ENCODE measurements around the gene TSPAN5. TPM values are rescaled to one million over a fixed set of nuclear protein-coding genes. Genes with fewer than 3 reads are reported as not detected.

The TSPAN5 gene
- total and polyA plus RNA-seq, 9 of the 15 experiments (the other 6 are each of a cell fraction or from before 2014, with no cell fraction given), result 0.58 to 6.6 (median 0.73) TPM

GRCh38 chr4:98625399-98625798 lies 33.0 kb downstream of the TSPAN5 start (continued):
- no peak for TF ChIP-seq CHD7 (IDR thresholded peaks at IDR 0.05; ENCODE audit: low read depth, low read length)
- no peak for TF ChIP-seq ATF2 (CRISPR knock-in tag; IDR thresholded peaks at IDR 0.05)
- no peak for TF ChIP-seq SIX5 (IDR thresholded peaks at IDR 0.05; ENCODE audit: borderline replicate concordance in 1 of 2, insufficient read depth in 1 of 2, low read depth in 1 of 2, low read length in 2 of 2)
- no peak for TF ChIP-seq SREBF2 (CRISPR knock-in tag; IDR thresholded peaks at IDR 0.05)

Measured in K562 (cell line).